Mesendoderm (in vitro differentiated cells): ENCODE results near the gene OPCML.

Source experiments
- DNase-seq: peaks from one replicate; pipeline ENCODE4 v3.0.0; 2013
- H2AK5ac ChIP-seq: 2 replicates; pipeline ENCODE4 v1.6.1; 2013; ENCODE audit warnings: low read length, inconsistent platforms
- H2BK120ac ChIP-seq: 2 replicates; pipeline ENCODE4 v1.6.1; 2013; ENCODE audit warnings: low read depth, mild to moderate bottlenecking, low read length, moderate library complexity, mixed read lengths
- H2BK15ac ChIP-seq: replicated peaks from 2 replicates; pipeline ENCODE4 v1.6.1; 2013; ENCODE audit warnings: low read depth, mild to moderate bottlenecking, moderate library complexity
- H2BK5ac ChIP-seq: 2 replicates; pipeline ENCODE4 v1.6.1; 2013; ENCODE audit warnings: low read length, inconsistent platforms
- H3K18ac ChIP-seq: 2 replicates; pipeline ENCODE4 v1.6.1; 2013; ENCODE audit warnings: mild to moderate bottlenecking, low read length, mixed read lengths
- H3K23ac ChIP-seq: one replicate; pipeline ENCODE4 v1.6.1; 2013; ENCODE audit warnings: low read length
- H3K27ac ChIP-seq: 2 replicates; pipeline ENCODE4 v1.5.1; 2013; ENCODE audit warnings: low read depth, mild to moderate bottlenecking, inconsistent platforms, low read length, moderate library complexity
- H3K27me3 ChIP-seq: 2 replicates; pipeline ENCODE4 v1.6.1; 2013; ENCODE audit warnings: low read length, control low read depth, mild to moderate bottlenecking, inconsistent platforms; ENCODE audit not compliant: insufficient read depth, poor library complexity
- H3K36me3 ChIP-seq: 2 replicates; pipeline ENCODE4 v1.6.1; 2013; ENCODE audit warnings: low read length, inconsistent platforms; ENCODE audit not compliant: control insufficient read depth, insufficient read depth
- H3K4ac ChIP-seq: one replicate; pipeline ENCODE4 v1.6.1; 2013; ENCODE audit warnings: low read depth, mild to moderate bottlenecking, low read length, moderate library complexity
- H3K4me1 ChIP-seq: 2 replicates; pipeline ENCODE4 v1.6.1; 2013; ENCODE audit warnings: low read depth, low read length, inconsistent platforms; ENCODE audit not compliant: control insufficient read depth
- H3K4me2 ChIP-seq: 2 replicates; pipeline ENCODE4 v1.6.1; 2013; ENCODE audit warnings: low read length
- H3K4me3 ChIP-seq: 2 replicates; pipeline ENCODE4 v1.5.1; 2013; ENCODE audit warnings: mild to moderate bottlenecking, low read length
- H3K56ac ChIP-seq: one replicate; pipeline ENCODE4 v1.6.1; 2013; ENCODE audit warnings: low read length
- H3K79me1 ChIP-seq: 2 replicates; pipeline ENCODE4 v1.6.1; 2013; ENCODE audit warnings: low read length, inconsistent platforms
- H3K79me2 ChIP-seq: 2 replicates; pipeline ENCODE4 v1.6.1; 2013; ENCODE audit warnings: mild to moderate bottlenecking, low read length; ENCODE audit not compliant: control insufficient read depth, insufficient read depth
- H3K9ac ChIP-seq: 2 replicates; pipeline ENCODE4 v1.6.1; 2013; ENCODE audit warnings: low read length, inconsistent platforms
- H4K5ac ChIP-seq: one replicate; pipeline ENCODE4 v1.6.1; 2013; ENCODE audit warnings: low read length
- H4K8ac ChIP-seq: one replicate; pipeline ENCODE4 v1.6.1; 2013; ENCODE audit warnings: low read depth, mild to moderate bottlenecking, control low read depth, low read length, moderate library complexity
- WGBS: extraction: QIAGEN DNeasy Blood & Tissue Kit; methylation state at CpG from one replicate; pipeline ENCODE4 v1.1.7; 2013; ENCODE audit warnings: low lambda C conversion rate, missing lambda C conversion rate; ENCODE audit not compliant: insufficient coverage; ENCODE audit errors: extremely low coverage; 5-methylcytosine and 5-hydroxymethylcytosine counted together

Gene OPCML

DNA sequence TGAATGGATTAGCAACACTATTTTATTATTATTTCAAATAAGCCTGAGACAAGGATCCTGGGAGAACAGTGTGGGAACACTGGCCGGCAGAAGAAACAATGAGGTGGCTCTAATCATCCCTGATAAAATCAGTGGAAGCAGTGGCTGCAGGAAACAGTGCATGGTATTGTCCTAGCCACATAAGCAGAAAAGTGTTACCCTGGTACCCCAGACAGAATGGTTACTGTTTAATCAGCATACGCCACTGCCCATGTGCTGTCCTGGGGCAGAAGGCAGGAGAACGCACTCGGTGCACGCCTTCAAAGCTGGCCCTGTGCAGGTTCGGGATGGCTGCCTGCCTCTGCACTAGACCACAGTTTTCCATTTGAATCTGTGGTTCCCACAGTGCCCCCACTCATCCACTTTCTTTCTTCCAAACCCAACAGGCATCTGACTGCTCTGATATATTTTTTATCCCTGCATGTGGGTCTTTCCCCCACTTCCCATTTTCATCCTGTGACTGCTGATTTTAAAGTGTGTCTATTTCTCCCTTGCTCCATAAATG lies 25.7 kb downstream of the OPCML start:
- no CpG with 5 or more reads among the region's 6 CpGs for WGBS
- H3K4me1 ChIP-seq, result peaks cover 2% of the 10 kb centered on the region
- no peak overlapping the region for H2BK120ac ChIP-seq

DNA sequence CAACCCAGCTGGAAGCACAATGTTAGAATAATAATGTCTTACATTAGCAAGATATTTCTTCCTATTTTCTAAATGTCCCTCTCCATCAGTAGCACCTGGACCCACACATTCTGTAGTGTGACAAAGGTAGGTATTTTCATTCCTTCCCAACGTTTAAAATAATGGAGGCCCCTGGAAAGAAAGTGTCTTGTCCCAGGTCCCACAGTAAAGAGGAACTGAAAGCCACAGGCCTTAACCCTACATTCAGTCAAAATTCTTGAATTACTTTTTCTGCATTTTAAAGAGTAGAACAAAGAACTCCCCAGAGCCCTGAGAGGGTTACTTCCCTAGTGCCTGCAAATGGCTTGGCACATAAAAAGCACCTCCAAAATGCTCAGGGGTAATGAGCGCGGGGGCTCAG lies 26.3 kb downstream of the OPCML start:
- Histone ChIP-seq H2AK5ac (no peak overlapping the region), H3K23ac (no peak overlapping the region), H3K4ac (no peak overlapping the region), H3K4me3 (no peak overlapping the region), H3K4me2 (no peak overlapping the region), H4K8ac (no peak overlapping the region), H2BK15ac (no peak overlapping the region), H3K9ac (no peak overlapping the region), H3K36me3 (no peaks in the 10 kb centered on the region), H3K56ac (no peak overlapping the region), H3K79me2 (no peaks in the 10 kb centered on the region), H3K79me1 (no peaks in the 10 kb centered on the region), H2BK120ac (no peak overlapping the region), H3K27me3 (no peaks in the 10 kb centered on the region), H3K18ac (no peak overlapping the region), H4K5ac (no peak overlapping the region), H3K27ac (no peak overlapping the region), H3K4me1 (peaks cover 2% of the 10 kb centered on the region), H2BK5ac (no peak overlapping the region)
- DNase-seq, result no peak
- no CpG with 5 or more reads among the region's 3 CpGs for WGBS

More for the DNA sequence above, 25.7 kb downstream of the OPCML start:
- H3K4me2 ChIP-seq, result no peak overlapping the region
- H3K27me3 ChIP-seq, result no peaks in the 10 kb centered on the region
- H3K18ac ChIP-seq, result no peak overlapping the region
- H3K27ac ChIP-seq, result no peak overlapping the region
- H3K4me3 ChIP-seq, result no peak overlapping the region
- no peak overlapping the region for H3K9ac ChIP-seq
- no peak overlapping the region for H4K5ac ChIP-seq
- no peak overlapping the region for H2BK15ac ChIP-seq
- H3K79me1 ChIP-seq, result no peaks in the 10 kb centered on the region
- DNase-seq, result no peak
- H3K4ac ChIP-seq, result no peak overlapping the region
- H4K8ac ChIP-seq, result no peak overlapping the region
- H3K56ac ChIP-seq, result no peak overlapping the region
- H2AK5ac ChIP-seq, result no peak overlapping the region
- no peaks in the 10 kb centered on the region for H3K79me2 ChIP-seq
- H3K36me3 ChIP-seq, result no peaks in the 10 kb centered on the region
- H2BK5ac ChIP-seq, result no peak overlapping the region
- H3K23ac ChIP-seq, result no peak overlapping the region

DNA sequence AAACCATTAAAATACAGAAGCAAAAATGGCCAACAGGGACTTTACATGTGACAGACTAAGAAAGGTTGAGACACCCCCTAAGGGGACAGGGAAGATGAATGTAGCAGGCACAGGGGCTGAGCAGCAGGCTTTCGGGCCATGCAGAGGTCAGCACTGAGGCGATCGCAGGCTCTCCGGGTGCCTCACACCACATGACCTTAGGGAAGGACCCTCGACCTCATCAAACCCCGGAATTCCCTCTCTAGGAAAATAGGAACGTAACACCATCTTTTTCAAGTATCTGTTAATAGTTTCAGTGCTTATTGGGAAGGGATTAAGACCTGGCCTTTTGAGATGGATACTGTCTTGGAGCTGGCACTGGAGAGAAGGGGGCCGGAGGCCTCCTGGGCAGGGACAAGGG lies 27.4 kb downstream of the OPCML start:
- Histone ChIP-seq H4K8ac (no peak overlapping the region), H3K79me1 (no peaks in the 10 kb centered on the region), H3K4me2 (no peak overlapping the region), H3K27me3 (no peaks in the 10 kb centered on the region), H4K5ac (no peak overlapping the region), H3K4ac (no peak overlapping the region), H3K36me3 (no peaks in the 10 kb centered on the region), H3K4me3 (no peak overlapping the region), H3K23ac (no peak overlapping the region), H2BK120ac (no peak overlapping the region), H3K4me1 (peaks cover 2% of the 10 kb centered on the region), H2BK5ac (no peak overlapping the region), H3K18ac (no peak overlapping the region), H3K27ac (no peak overlapping the region), H3K79me2 (no peaks in the 10 kb centered on the region), H3K9ac (no peak overlapping the region), H2BK15ac (no peak overlapping the region), H3K56ac (no peak overlapping the region), H2AK5ac (no peak overlapping the region)
- WGBS, result no CpG with 5 or more reads among the region's 8 CpGs
- no peak for DNase-seq

DNA sequence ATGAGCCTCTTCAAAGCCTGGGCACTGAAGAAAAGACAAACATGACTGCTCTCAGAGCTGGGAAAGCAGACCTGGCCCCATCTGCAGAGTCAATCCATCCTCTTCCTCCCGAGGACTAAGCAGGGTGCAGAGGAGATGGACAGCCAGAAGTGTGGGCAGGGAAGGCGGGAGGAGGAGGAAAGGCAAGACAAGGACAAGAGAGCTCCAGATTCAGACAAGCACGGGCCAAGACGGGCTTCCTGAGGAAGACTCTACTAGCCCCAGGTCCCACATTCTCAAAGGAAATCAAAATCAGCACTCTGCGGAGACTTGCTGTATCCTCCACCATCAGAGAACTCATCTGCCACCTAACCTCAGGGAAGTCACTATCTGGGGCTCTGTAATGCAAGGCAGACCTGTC lies 28.5 kb downstream of the OPCML start:
- WGBS, result no CpG with 5 or more reads among the region's 5 CpGs
- H4K5ac ChIP-seq, result no peak overlapping the region
- no peaks in the 10 kb centered on the region for H3K27me3 ChIP-seq
- no peak overlapping the region for H3K23ac ChIP-seq
- peaks cover 2% of the 10 kb centered on the region for H3K4me1 ChIP-seq
- no peak overlapping the region for H3K4me2 ChIP-seq
- no peaks in the 10 kb centered on the region for H3K36me3 ChIP-seq
- H2AK5ac ChIP-seq, result no peak overlapping the region
- H3K56ac ChIP-seq, result no peak overlapping the region
- H2BK5ac ChIP-seq, result no peak overlapping the region
- no peak overlapping the region for H4K8ac ChIP-seq
- H3K79me2 ChIP-seq, result no peaks in the 10 kb centered on the region
- H2BK120ac ChIP-seq, result no peak overlapping the region
- no peak overlapping the region for H2BK15ac ChIP-seq
- H3K27ac ChIP-seq, result no peak overlapping the region
- H3K79me1 ChIP-seq, result no peaks in the 10 kb centered on the region
- no peak overlapping the region for H3K4me3 ChIP-seq
- H3K9ac ChIP-seq, result no peak overlapping the region
- no peak overlapping the region for H3K4ac ChIP-seq
- no peak for DNase-seq
- no peak overlapping the region for H3K18ac ChIP-seq

DNA sequence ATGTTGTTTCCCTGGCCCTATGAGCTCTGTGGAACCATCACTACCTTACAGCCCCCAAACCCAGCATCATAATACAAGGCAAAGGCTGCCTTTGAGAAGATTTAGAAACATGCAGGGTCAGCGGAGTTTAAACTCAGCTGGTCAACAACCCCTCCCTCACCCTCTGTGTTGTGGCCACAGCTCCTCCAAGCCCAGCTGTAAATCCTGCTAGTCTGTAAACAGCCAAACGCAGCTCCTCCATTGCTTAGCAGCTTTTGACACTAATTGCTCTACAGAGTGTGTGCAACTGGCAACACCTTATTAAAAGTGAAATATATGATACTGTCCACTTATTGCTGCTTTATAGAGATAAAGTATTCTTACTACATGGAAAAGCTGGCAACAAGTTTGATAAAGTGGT lies 29.1 kb downstream of the OPCML start:
- Histone ChIP-seq H3K4ac (no peak overlapping the region), H4K5ac (no peak overlapping the region), H2BK5ac (no peak overlapping the region), H2AK5ac (no peak overlapping the region), H2BK15ac (no peak overlapping the region), H2BK120ac (no peak overlapping the region), H3K79me2 (no peaks in the 10 kb centered on the region), H3K27ac (no peak overlapping the region), H3K4me3 (no peak overlapping the region), H3K36me3 (no peaks in the 10 kb centered on the region), H4K8ac (no peak overlapping the region), H3K79me1 (no peaks in the 10 kb centered on the region), H3K56ac (no peak overlapping the region), H3K18ac (no peak overlapping the region), H3K23ac (no peak overlapping the region), H3K4me2 (no peak overlapping the region), H3K9ac (no peak overlapping the region), H3K27me3 (no peaks in the 10 kb centered on the region), H3K4me1 (peaks cover 2% of the 10 kb centered on the region)
- no peak for DNase-seq
- WGBS, result no CpG with 5 or more reads among the region's 2 CpGs
